ENCODE data around the gene SMOC1. TPM values are rescaled to one million over a fixed set of nuclear protein-coding genes. Genes with fewer than 3 reads are reported as not detected.

Gene SMOC1
- total RNA-seq, 3 donors from 2014 or later (not counting 1 experiment from before 2014, with no cell fraction given) = not detected

GRCh38 chr14:69963966-69964365, 84.8 kb downstream of the SMOC1 start:
- Histone ChIP-seq H3K27me3 (ENCODE audit: control insufficient read depth, insufficient read depth, low read length) (no peaks in the 10 kb centered on the region), H3K9me3 (ENCODE audit: control insufficient read depth, insufficient read depth, low read length) (no peaks in the 10 kb centered on the region), H3K4me3 (ENCODE audit: low read length) (no peak overlapping the region), H3K27ac (ENCODE audit: low read length) (no peak overlapping the region), H3K4me1 (ENCODE audit: control insufficient read depth, insufficient read depth, low read length) (no peaks in the 10 kb centered on the region), H3K36me3 (ENCODE audit: control insufficient read depth, insufficient read depth, low read length) (no peaks in the 10 kb centered on the region)
- H3K27me3 Mint-ChIP-seq (ENCODE audit: low read depth in 2 of 2) = peaks cover 7 to 9% of the 10 kb centered on the region in 2 donors
- WGBS (ENCODE audit: insufficient coverage) = 88% methylated on average over 4 of the region's 4 CpGs
- no peak for TF ChIP-seq CTCF (IDR thresholded peaks at IDR 0.05)
- no peaks in the 10 kb centered on the region for H3K9me3 Mint-ChIP-seq
- H3K36me3 Mint-ChIP-seq = no peaks in the 10 kb centered on the region
- DNase-seq = no peak
- no peaks in the 10 kb centered on the region for H3K4me1 Mint-ChIP-seq
- ATAC-seq = no peak
- intact Hi-C loops (cut with micrococcal nuclease) = no loop called here
- H3K4me3 Mint-ChIP-seq = no peak overlapping the region
- H3K27ac Mint-ChIP-seq = no peak overlapping the region

GRCh38 chr14:69964841-69965240, 85.6 kb downstream of the SMOC1 start:
- no peaks in the 10 kb centered on the region for H3K36me3 ChIP-seq (ENCODE audit: control insufficient read depth, insufficient read depth, low read length)
- H3K27me3 Mint-ChIP-seq (ENCODE audit: low read depth in 2 of 2) = peaks cover 7 to 9% of the 10 kb centered on the region in 2 donors
- H3K36me3 Mint-ChIP-seq = no peaks in the 10 kb centered on the region
- H3K4me1 Mint-ChIP-seq = no peaks in the 10 kb centered on the region
- no peaks in the 10 kb centered on the region for H3K9me3 Mint-ChIP-seq
- no peak overlapping the region for H3K27ac Mint-ChIP-seq
- H3K9me3 ChIP-seq (ENCODE audit: control insufficient read depth, insufficient read depth, low read length) = no peaks in the 10 kb centered on the region
- no peaks in the 10 kb centered on the region for H3K4me1 ChIP-seq (ENCODE audit: control insufficient read depth, insufficient read depth, low read length)
- no peak for TF ChIP-seq CTCF (IDR thresholded peaks at IDR 0.05)
- intact Hi-C loops (cut with micrococcal nuclease) = no loop called here
- no peaks in the 10 kb centered on the region for H3K27me3 ChIP-seq (ENCODE audit: control insufficient read depth, insufficient read depth, low read length)
- no peak overlapping the region for H3K27ac ChIP-seq (ENCODE audit: low read length)
- DNase-seq (no peak), ATAC-seq (no peak)
- WGBS (ENCODE audit: insufficient coverage) = 94% methylated on average over 4 of the region's 4 CpGs
- H3K4me3 ChIP-seq (ENCODE audit: low read length) = no peak overlapping the region
- no peak overlapping the region for H3K4me3 Mint-ChIP-seq

GRCh38 chr14:69968132-69968531, 88.9 kb downstream of the SMOC1 start:
- intact Hi-C loops (cut with micrococcal nuclease) = no loop called here
- DNase-seq (no peak), ATAC-seq (no peak)
- Mint-ChIP-seq H3K36me3 (no peaks in the 10 kb centered on the region), H3K4me3 (no peak overlapping the region), H3K27ac (no peak overlapping the region), H3K9me3 (no peaks in the 10 kb centered on the region), H3K27me3 (ENCODE audit: low read depth in 2 of 2) (peaks cover 0 to 3% of the 10 kb centered on the region in 2 donors), H3K4me1 (no peaks in the 10 kb centered on the region)
- Histone ChIP-seq H3K4me1 (ENCODE audit: control insufficient read depth, insufficient read depth, low read length) (no peaks in the 10 kb centered on the region), H3K27me3 (ENCODE audit: control insufficient read depth, insufficient read depth, low read length) (no peaks in the 10 kb centered on the region), H3K9me3 (ENCODE audit: control insufficient read depth, insufficient read depth, low read length) (no peaks in the 10 kb centered on the region), H3K36me3 (ENCODE audit: control insufficient read depth, insufficient read depth, low read length) (no peaks in the 10 kb centered on the region), H3K27ac (ENCODE audit: low read length) (no peak overlapping the region), H3K4me3 (ENCODE audit: low read length) (no peak overlapping the region)
- TF ChIP-seq CTCF (IDR thresholded peaks at IDR 0.05) = no peak
- 88% methylated on average over 2 of the region's 2 CpGs for WGBS (ENCODE audit: insufficient coverage)

GRCh38 chr14:69968681-69969080, 89.5 kb downstream of the SMOC1 start:
- Histone ChIP-seq H3K27ac (ENCODE audit: low read length) (no peak overlapping the region), H3K36me3 (ENCODE audit: control insufficient read depth, insufficient read depth, low read length) (no peaks in the 10 kb centered on the region), H3K9me3 (ENCODE audit: control insufficient read depth, insufficient read depth, low read length) (no peaks in the 10 kb centered on the region), H3K27me3 (ENCODE audit: control insufficient read depth, insufficient read depth, low read length) (no peaks in the 10 kb centered on the region), H3K4me3 (ENCODE audit: low read length) (no peak overlapping the region), H3K4me1 (ENCODE audit: control insufficient read depth, insufficient read depth, low read length) (no peaks in the 10 kb centered on the region)
- Mint-ChIP-seq H3K4me3 (no peak overlapping the region), H3K4me1 (no peaks in the 10 kb centered on the region), H3K36me3 (no peaks in the 10 kb centered on the region), H3K27ac (no peak overlapping the region), H3K27me3 (ENCODE audit: low read depth in 2 of 2) (peaks cover 0 to 3% of the 10 kb centered on the region in 2 donors), H3K9me3 (no peaks in the 10 kb centered on the region)
- intact Hi-C loops (cut with micrococcal nuclease) = no loop called here
- ATAC-seq (no peak), DNase-seq (no peak)
- TF ChIP-seq CTCF (IDR thresholded peaks at IDR 0.05) = no peak
- WGBS (ENCODE audit: insufficient coverage) = 78% methylated on average over 1 of the region's 1 CpG
